Neural cell (in vitro differentiated cells): ENCODE data around the gene EMILIN3. TPM values are rescaled to one million over a fixed set of nuclear protein-coding genes. Genes with fewer than 3 reads are reported as not detected.

ENCODE experiments used
- H2AFZ ChIP-seq: fragments of 200-600, 300-800 bp; sonication (generic), shearing (Covaris generic); 2 replicates; pipeline ENCODE4 v1.6.0; 2014; ENCODE audit warnings: low read depth, mild to moderate bottlenecking, antibody characterized with exemption, low read length, moderate library complexity
- H3F3A ChIP-seq: fragments of 200-600 bp; shearing (Covaris generic); 2 replicates; pipeline ENCODE4 v1.6.1; 2016; ENCODE audit warnings: mild to moderate bottlenecking, moderate library complexity, mixed read lengths, antibody characterized with exemption, low read length; ENCODE audit not compliant: insufficient read depth, poor library complexity, severe bottlenecking
- H3K27ac ChIP-seq: fragments of 200-600, 300-800 bp; sonication (generic), shearing (Covaris generic); 2 replicates; pipeline ENCODE4 v1.5.1; 2014; ENCODE audit warnings: mild to moderate bottlenecking, low read length, moderate library complexity
- H3K27me3 ChIP-seq: fragments of 300-800, 200-600 bp; sonication (generic), shearing (Covaris generic); 2 replicates; pipeline ENCODE4 v1.6.0; 2014; ENCODE audit warnings: mild to moderate bottlenecking, low read depth, low read length, moderate library complexity; ENCODE audit not compliant: insufficient read depth
- H3K36me3 ChIP-seq: fragments of 300-800, 200-600 bp; sonication (generic), shearing (Covaris generic); 2 replicates; pipeline ENCODE4 v1.5.1; 2014; ENCODE audit warnings: mild to moderate bottlenecking, antibody characterized with exemption, low read length, moderate library complexity; ENCODE audit not compliant: insufficient read depth
- H3K4me2 ChIP-seq: fragments of 300-800, 200-600 bp; sonication (generic), shearing (Covaris generic); 2 replicates; pipeline ENCODE4 v1.6.0; 2014; ENCODE audit warnings: mild to moderate bottlenecking, low read length
- H3K4me3 ChIP-seq: fragments of 300-800, 200-600 bp; sonication (generic), shearing (Covaris generic); 2 replicates; pipeline ENCODE4 v1.5.1; 2014; ENCODE audit warnings: mild to moderate bottlenecking, low read length, moderate library complexity
- H3K79me2 ChIP-seq: fragments of 200-600 bp; shearing (Covaris generic); replicated peaks from 2 replicates; pipeline ENCODE4 v1.6.0; 2014; ENCODE audit warnings: mild to moderate bottlenecking, low read length, moderate library complexity; ENCODE audit not compliant: insufficient read depth
- H3K9ac ChIP-seq: fragments of 300-800, 200-600 bp; sonication (generic), shearing (Covaris generic); 2 replicates; pipeline ENCODE4 v1.6.1; 2016; ENCODE audit warnings: mild to moderate bottlenecking, low read length, mixed read lengths
- H3K9me2 ChIP-seq: fragments of 200-600 bp; shearing (Covaris generic); 2 replicates; pipeline ENCODE4 v1.6.1; 2016; ENCODE audit warnings: mild to moderate bottlenecking, low read length, mixed read lengths; ENCODE audit not compliant: insufficient read depth
- H3K9me3 ChIP-seq: fragments of 200-600, 300-800 bp; sonication (generic), shearing (Covaris generic); 2 replicates; pipeline ENCODE4 v1.6.1; 2016; ENCODE audit warnings: mild to moderate bottlenecking, mixed run types, low read length, moderate library complexity, mixed read lengths
- H4K20me1 ChIP-seq: fragments of 200-600 bp; shearing (Covaris generic); 2 replicates; pipeline ENCODE4 v1.6.1; 2016; ENCODE audit warnings: mild to moderate bottlenecking, mixed run types; ENCODE audit not compliant: insufficient read depth
- CTCF ChIP-seq: fragments of 450-650 bp; IDR thresholded peaks from 2 replicates; pipeline ENCODE4 v1.5.1; 2014; ENCODE audit warnings: antibody characterized with exemption, mild to moderate bottlenecking, moderate library complexity; ENCODE audit not compliant: poor library complexity, severe bottlenecking
- EP300 ChIP-seq: fragments of 450-650 bp; conservative IDR thresholded peaks from 2 replicates; pipeline ENCODE4 v1.6.1; 2014; ENCODE audit warnings: antibody characterized with exemption, mild to moderate bottlenecking, moderate library complexity; ENCODE audit not compliant: poor library complexity, severe bottlenecking
- EZH2 ChIP-seq: fragments of 200-600, 300-800 bp; shearing (Covaris generic), sonication (generic); IDR thresholded peaks from 2 replicates; pipeline ENCODE4 v1.6.1; 2014; ENCODE audit warnings: antibody characterized with exemption, low read length, borderline replicate concordance, mild to moderate bottlenecking; ENCODE audit not compliant: insufficient read depth, poor library complexity, severe bottlenecking
- MXI1 ChIP-seq: fragments of 450-650 bp; conservative IDR thresholded peaks from 2 replicates; pipeline ENCODE4 v1.6.1; 2014; ENCODE audit warnings: antibody characterized with exemption, mild to moderate bottlenecking; ENCODE audit not compliant: poor library complexity, severe bottlenecking
- POLR2AphosphoS5 ChIP-seq: IDR thresholded peaks from 2 replicates; pipeline ENCODE4 v1.6.1; 2012
- RAD21 ChIP-seq: fragments of 450-650 bp; conservative IDR thresholded peaks from 2 replicates; pipeline ENCODE4 v1.6.1; 2014; ENCODE audit warnings: antibody characterized with exemption, mild to moderate bottlenecking, moderate library complexity
- REST ChIP-seq: IDR thresholded peaks from 2 replicates; pipeline ENCODE4 v1.6.1; 2012; ENCODE audit warnings: borderline replicate concordance
- SMC3 ChIP-seq: fragments of 450-650 bp; conservative IDR thresholded peaks from 2 replicates; pipeline ENCODE4 v1.6.1; 2014; ENCODE audit warnings: antibody characterized with exemption, mild to moderate bottlenecking, moderate library complexity; ENCODE audit not compliant: poor library complexity
- TAF1 ChIP-seq: IDR thresholded peaks from 2 replicates; pipeline ENCODE4 v1.6.1; 2012; ENCODE audit warnings: low read depth
- polyA plus RNA-seq: library from polyadenylated mRNA; depleted of rRNA; stranded (reverse); fragments of >200 nt; gene quantifications from 2 replicates; pipeline ENCODE4 v1.2.3, GENCODE V29; 2014

EMILIN3 gene
- polyA plus RNA-seq, 1 donor from 2014 or later, result 0.30 TPM

- Histone ChIP-seq H3K4me2 (no peak overlapping the region), H2AFZ (no peak overlapping the region), H3K36me3 (no peaks in the 10 kb centered on the region), H3K27me3 (peaks cover 30% of the 10 kb centered on the region), H3K79me2 (no peaks in the 10 kb centered on the region), H3F3A (no peaks in the 10 kb centered on the region), H3K27ac (no peak overlapping the region), H3K9me2 (no peaks in the 10 kb centered on the region), H3K9ac (no peak overlapping the region), H3K9me3 (no peaks in the 10 kb centered on the region), H4K20me1 (no peaks in the 10 kb centered on the region), H3K4me3 (no peak overlapping the region)
- TF ChIP-seq SMC3 (no peak), REST (no peak), EP300 (no peak)
Observed at GRCh38 chr20:41369673-41370072, 3.1 kb upstream of the EMILIN3 start.

GRCh38 chr20:41367956-41368355 is 1.3 kb upstream of the EMILIN3 start:
- no peaks in the 10 kb centered on the region for H3F3A ChIP-seq
- peaks cover 34% of the 10 kb centered on the region for H3K27me3 ChIP-seq
- no peak overlapping the region for H3K4me3 ChIP-seq
- TF ChIP-seq SMC3 (no peak), TAF1 (no peak), CTCF (no peak), RAD21 (no peak), EZH2 (no peak), MXI1 (no peak), REST (no peak), POLR2AphosphoS5 (no peak), EP300 (no peak)
- H2AFZ ChIP-seq, result no peak overlapping the region
- no peak overlapping the region for H3K27ac ChIP-seq
- no peaks in the 10 kb centered on the region for H3K9me3 ChIP-seq
- H3K36me3 ChIP-seq, result no peaks in the 10 kb centered on the region
- H3K79me2 ChIP-seq, result no peaks in the 10 kb centered on the region
- H4K20me1 ChIP-seq, result no peaks in the 10 kb centered on the region
- no peak overlapping the region for H3K4me2 ChIP-seq
- no peak overlapping the region for H3K9ac ChIP-seq
- H3K9me2 ChIP-seq, result no peaks in the 10 kb centered on the region
